ENCODE data around the gene SOS1.

DNA sequence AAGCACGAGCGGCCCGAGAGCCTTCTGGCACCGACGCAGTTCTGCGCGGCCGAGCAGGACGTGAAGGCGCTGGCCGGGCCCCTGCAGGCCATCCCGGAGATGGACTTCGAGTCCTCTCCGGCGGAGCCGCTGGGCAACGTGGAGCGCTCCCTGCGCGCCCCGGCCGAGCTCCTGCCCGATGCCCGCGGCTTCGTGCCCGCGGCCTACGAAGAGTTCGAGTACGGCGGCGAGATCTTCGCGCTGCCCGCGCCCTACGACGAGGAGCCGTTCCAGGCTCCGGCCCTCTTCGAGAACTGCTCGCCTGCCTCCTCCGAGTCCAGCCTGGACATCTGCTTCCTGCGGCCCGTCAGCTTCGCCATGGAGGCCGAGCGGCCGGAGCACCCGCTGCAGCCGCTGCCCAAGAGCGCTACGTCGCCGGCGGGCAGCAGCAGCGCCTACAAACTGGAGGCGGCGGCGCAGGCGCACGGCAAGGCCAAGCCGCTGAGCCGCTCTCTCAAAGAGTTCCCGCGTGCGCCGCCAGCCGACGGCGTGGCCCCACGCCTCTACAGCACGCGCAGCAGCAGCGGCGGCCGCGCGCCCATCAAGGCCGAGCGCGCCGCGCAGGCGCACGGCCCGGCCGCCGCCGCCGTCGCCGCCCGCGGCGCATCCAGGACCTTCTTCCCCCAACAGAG is 160.8 kb downstream of the SOS1 start:
- TF ChIP-seq, protein P1, sequence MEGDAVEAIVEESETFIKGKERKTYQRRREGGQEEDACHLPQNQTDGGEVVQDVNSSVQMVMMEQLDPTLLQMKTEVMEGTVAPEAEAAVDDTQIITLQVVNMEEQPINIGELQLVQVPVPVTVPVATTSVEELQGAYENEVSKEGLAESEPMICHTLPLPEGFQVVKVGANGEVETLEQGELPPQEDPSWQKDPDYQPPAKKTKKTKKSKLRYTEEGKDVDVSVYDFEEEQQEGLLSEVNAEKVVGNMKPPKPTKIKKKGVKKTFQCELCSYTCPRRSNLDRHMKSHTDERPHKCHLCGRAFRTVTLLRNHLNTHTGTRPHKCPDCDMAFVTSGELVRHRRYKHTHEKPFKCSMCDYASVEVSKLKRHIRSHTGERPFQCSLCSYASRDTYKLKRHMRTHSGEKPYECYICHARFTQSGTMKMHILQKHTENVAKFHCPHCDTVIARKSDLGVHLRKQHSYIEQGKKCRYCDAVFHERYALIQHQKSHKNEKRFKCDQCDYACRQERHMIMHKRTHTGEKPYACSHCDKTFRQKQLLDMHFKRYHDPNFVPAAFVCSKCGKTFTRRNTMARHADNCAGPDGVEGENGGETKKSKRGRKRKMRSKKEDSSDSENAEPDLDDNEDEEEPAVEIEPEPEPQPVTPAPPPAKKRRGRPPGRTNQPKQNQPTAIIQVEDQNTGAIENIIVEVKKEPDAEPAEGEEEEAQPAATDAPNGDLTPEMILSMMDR (tag by site-specific recombination; IDR thresholded peaks at IDR 0.05), result no peak
- TF ChIP-seq ZFP37 (tag by site-specific recombination; IDR thresholded peaks at IDR 0.05) (no peak), REPIN1 (tag by site-specific recombination; IDR thresholded peaks at IDR 0.05; ENCODE audit: low read depth) (no peak), ZNF175 (tag by site-specific recombination; IDR thresholded peaks at IDR 0.05) (no peak), ZNF416 (tag by site-specific recombination; IDR thresholded peaks at IDR 0.05) (no peak), YY1 (tag by site-specific recombination; IDR thresholded peaks at IDR 0.05) (no peak), YY2 (tag by site-specific recombination; IDR thresholded peaks at IDR 0.05) (no peak), ZNF2 (tag by site-specific recombination; IDR thresholded peaks at IDR 0.05) (no peak)
- TF ChIP-seq, protein P2, sequence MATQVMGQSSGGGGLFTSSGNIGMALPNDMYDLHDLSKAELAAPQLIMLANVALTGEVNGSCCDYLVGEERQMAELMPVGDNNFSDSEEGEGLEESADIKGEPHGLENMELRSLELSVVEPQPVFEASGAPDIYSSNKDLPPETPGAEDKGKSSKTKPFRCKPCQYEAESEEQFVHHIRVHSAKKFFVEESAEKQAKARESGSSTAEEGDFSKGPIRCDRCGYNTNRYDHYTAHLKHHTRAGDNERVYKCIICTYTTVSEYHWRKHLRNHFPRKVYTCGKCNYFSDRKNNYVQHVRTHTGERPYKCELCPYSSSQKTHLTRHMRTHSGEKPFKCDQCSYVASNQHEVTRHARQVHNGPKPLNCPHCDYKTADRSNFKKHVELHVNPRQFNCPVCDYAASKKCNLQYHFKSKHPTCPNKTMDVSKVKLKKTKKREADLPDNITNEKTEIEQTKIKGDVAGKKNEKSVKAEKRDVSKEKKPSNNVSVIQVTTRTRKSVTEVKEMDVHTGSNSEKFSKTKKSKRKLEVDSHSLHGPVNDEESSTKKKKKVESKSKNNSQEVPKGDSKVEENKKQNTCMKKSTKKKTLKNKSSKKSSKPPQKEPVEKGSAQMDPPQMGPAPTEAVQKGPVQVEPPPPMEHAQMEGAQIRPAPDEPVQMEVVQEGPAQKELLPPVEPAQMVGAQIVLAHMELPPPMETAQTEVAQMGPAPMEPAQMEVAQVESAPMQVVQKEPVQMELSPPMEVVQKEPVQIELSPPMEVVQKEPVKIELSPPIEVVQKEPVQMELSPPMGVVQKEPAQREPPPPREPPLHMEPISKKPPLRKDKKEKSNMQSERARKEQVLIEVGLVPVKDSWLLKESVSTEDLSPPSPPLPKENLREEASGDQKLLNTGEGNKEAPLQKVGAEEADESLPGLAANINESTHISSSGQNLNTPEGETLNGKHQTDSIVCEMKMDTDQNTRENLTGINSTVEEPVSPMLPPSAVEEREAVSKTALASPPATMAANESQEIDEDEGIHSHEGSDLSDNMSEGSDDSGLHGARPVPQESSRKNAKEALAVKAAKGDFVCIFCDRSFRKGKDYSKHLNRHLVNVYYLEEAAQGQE (tag by site-specific recombination; IDR thresholded peaks at IDR 0.05), result no peak
- TF ChIP-seq, protein P3, sequence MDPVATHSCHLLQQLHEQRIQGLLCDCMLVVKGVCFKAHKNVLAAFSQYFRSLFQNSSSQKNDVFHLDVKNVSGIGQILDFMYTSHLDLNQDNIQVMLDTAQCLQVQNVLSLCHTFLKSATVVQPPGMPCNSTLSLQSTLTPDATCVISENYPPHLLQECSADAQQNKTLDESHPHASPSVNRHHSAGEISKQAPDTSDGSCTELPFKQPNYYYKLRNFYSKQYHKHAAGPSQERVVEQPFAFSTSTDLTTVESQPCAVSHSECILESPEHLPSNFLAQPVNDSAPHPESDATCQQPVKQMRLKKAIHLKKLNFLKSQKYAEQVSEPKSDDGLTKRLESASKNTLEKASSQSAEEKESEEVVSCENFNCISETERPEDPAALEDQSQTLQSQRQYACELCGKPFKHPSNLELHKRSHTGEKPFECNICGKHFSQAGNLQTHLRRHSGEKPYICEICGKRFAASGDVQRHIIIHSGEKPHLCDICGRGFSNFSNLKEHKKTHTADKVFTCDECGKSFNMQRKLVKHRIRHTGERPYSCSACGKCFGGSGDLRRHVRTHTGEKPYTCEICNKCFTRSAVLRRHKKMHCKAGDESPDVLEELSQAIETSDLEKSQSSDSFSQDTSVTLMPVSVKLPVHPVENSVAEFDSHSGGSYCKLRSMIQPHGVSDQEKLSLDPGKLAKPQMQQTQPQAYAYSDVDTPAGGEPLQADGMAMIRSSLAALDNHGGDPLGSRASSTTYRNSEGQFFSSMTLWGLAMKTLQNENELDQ (tag by site-specific recombination; IDR thresholded peaks at IDR 0.05; ENCODE audit: low read depth), result no peak
- TF ChIP-seq, protein P4, sequence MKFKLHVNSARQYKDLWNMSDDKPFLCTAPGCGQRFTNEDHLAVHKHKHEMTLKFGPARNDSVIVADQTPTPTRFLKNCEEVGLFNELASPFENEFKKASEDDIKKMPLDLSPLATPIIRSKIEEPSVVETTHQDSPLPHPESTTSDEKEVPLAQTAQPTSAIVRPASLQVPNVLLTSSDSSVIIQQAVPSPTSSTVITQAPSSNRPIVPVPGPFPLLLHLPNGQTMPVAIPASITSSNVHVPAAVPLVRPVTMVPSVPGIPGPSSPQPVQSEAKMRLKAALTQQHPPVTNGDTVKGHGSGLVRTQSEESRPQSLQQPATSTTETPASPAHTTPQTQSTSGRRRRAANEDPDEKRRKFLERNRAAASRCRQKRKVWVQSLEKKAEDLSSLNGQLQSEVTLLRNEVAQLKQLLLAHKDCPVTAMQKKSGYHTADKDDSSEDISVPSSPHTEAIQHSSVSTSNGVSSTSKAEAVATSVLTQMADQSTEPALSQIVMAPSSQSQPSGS (tag by site-specific recombination; IDR thresholded peaks at IDR 0.05; ENCODE audit: low read depth), result no peak
- TF ChIP-seq, protein P5, sequence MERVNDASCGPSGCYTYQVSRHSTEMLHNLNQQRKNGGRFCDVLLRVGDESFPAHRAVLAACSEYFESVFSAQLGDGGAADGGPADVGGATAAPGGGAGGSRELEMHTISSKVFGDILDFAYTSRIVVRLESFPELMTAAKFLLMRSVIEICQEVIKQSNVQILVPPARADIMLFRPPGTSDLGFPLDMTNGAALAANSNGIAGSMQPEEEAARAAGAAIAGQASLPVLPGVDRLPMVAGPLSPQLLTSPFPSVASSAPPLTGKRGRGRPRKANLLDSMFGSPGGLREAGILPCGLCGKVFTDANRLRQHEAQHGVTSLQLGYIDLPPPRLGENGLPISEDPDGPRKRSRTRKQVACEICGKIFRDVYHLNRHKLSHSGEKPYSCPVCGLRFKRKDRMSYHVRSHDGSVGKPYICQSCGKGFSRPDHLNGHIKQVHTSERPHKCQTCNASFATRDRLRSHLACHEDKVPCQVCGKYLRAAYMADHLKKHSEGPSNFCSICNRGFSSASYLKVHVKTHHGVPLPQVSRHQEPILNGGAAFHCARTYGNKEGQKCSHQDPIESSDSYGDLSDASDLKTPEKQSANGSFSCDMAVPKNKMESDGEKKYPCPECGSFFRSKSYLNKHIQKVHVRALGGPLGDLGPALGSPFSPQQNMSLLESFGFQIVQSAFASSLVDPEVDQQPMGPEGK (tag by site-specific recombination; IDR thresholded peaks at IDR 0.05), result no peak
- TF ChIP-seq, protein P6, sequence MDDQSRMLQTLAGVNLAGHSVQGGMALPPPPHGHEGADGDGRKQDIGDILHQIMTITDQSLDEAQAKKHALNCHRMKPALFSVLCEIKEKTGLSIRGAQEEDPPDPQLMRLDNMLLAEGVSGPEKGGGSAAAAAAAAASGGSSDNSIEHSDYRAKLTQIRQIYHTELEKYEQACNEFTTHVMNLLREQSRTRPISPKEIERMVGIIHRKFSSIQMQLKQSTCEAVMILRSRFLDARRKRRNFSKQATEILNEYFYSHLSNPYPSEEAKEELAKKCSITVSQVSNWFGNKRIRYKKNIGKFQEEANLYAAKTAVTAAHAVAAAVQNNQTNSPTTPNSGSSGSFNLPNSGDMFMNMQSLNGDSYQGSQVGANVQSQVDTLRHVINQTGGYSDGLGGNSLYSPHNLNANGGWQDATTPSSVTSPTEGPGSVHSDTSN (CRISPR knock-in tag; IDR thresholded peaks at IDR 0.05), result no peak
